GM11168 (cell line): ENCODE measurements around the gene PTGES3.
"Not testable (repeated sequence)": the region's sequence is repeated elsewhere in the genome, so short reads cannot be mapped to it uniquely, and the experiment has no call there.

Source experiments
- in situ Hi-C: fragments of 300-500 bp; cut with MboI; formaldehyde crosslinking; loops from one replicate; pipeline ENCODE4 v1.12.0; 2022; ENCODE audit warnings: low sequenced_read_pairs; ENCODE audit not compliant: unreplicated experiment

PTGES3 gene

GRCh38 chr12:56658921-56659320, 29.2 kb downstream of the PTGES3 start:
- in situ Hi-C loops: no loop called here

GRCh38 chr12:56657416-56658379, 30.4 kb downstream of the PTGES3 start:
- in situ Hi-C loops: no loop called here

- in situ Hi-C loops: not testable (repeated sequence)
Observed at GRCh38 chr12:56653781-56654180, 34.3 kb downstream of the PTGES3 start.

- in situ Hi-C loops: not testable (repeated sequence)
Observed at GRCh38 chr12:56648023-56648422, 40.1 kb downstream of the PTGES3 start.

- in situ Hi-C loops: no loop called here
Observed at GRCh38 chr12:56645717-56646446, 42.2 kb downstream of the PTGES3 start, which contains the start of gene ATP5F1B. Gene ATP5F1B, minus strand, starts transcription at chr12:56645984. Its CDS starts 21 bp downstream, at chr12:56645963.

- in situ Hi-C loops: no loop called here
Observed at GRCh38 chr12:56645201-56645716, 42.8 kb downstream of the PTGES3 start.

- in situ Hi-C loops: no loop called here
Observed at GRCh38 chr12:56644654-56645053, 43.4 kb downstream of the PTGES3 start.

GRCh38 chr12:56641219-56641618, 46.9 kb downstream of the PTGES3 start:
- in situ Hi-C loops: no loop called here

GRCh38 chr12:56637621-56638020, 50.5 kb downstream of the PTGES3 start:
- in situ Hi-C loops: no loop called here

GRCh38 chr12:56636675-56637540, 51.2 kb downstream of the PTGES3 start:
- in situ Hi-C loops: no loop called here

GRCh38 chr12:56635806-56636674, 52.0 kb downstream of the PTGES3 start:
- in situ Hi-C loops: no loop called here

GRCh38 chr12:56634837-56635791, 53.0 kb downstream of the PTGES3 start:
- in situ Hi-C loops: no loop called here

GRCh38 chr12:56634242-56634836, 53.7 kb downstream of the PTGES3 start:
- in situ Hi-C loops: no loop called here

- in situ Hi-C loops: no loop called here
Observed at GRCh38 chr12:56633468-56634241, 54.4 kb downstream of the PTGES3 start.

- in situ Hi-C loops: no loop called here
Observed at GRCh38 chr12:56632701-56633467, 55.2 kb downstream of the PTGES3 start.
